Sigmoid colon (tissue), 7 donors: ENCODE measurements around the gene NR1H4. TPM values are rescaled to one million over a fixed set of nuclear protein-coding genes. Genes with fewer than 3 reads are reported as not detected.

Experiments
- DNase-seq: peaks from one replicate; pipeline ENCODE4 v3.0.0-alpha.2; 2019
- H3K27ac ChIP-seq, 4 donors: fragments of 200-600 bp; sonication (generic); one replicate each; pipeline ENCODE4 v1.5.1; 2016 to 2019; ENCODE audit warnings: mild to moderate bottlenecking in 1 of 4
- H3K27me3 ChIP-seq, 3 donors: fragments of 200-600 bp; sonication (generic); one replicate each; pipeline ENCODE4 v1.5.1; 2019; ENCODE audit warnings: mild to moderate bottlenecking in 1 of 3
- H3K36me3 ChIP-seq, 4 donors: fragments of 200-600 bp; sonication (generic); one replicate each; pipeline ENCODE4 v1.5.1; 2016 to 2019
- H3K4me1 ChIP-seq, 4 donors: fragments of 200-600 bp; sonication (generic); one replicate each; pipeline ENCODE4 v1.5.1; 2017 to 2019
- H3K4me3 ChIP-seq, 4 donors: fragments of 200-600 bp; sonication (generic); one replicate each; pipeline ENCODE4 v1.5.1; 2017 to 2019; ENCODE audit warnings: mild to moderate bottlenecking in 2 of 4, moderate library complexity in 1 of 4
- H3K9me3 ChIP-seq, 4 donors: fragments of 200-600 bp in 3 of 4; sonication (generic) in 3 of 4; one replicate each; pipeline versions ENCODE4 v1.5.1 to v1.6.1; 2013 to 2019
- EP300 ChIP-seq, 4 donors: sonication (generic); formaldehyde crosslinking; IDR thresholded peaks; one replicate each; pipeline ENCODE4 v1.6.1; 2017; ENCODE audit warnings: antibody characterized with exemption in 4 of 4
- POLR2A ChIP-seq, 2 donors: fragments of 450-650 bp; IDR thresholded peaks; one replicate each; pipeline ENCODE4 v1.6.1; 2016; ENCODE audit warnings: antibody characterized with exemption in 2 of 2, mild to moderate bottlenecking in 2 of 2, moderate library complexity in 2 of 2
- POLR2AphosphoS5 ChIP-seq, 4 donors: sonication (generic); formaldehyde crosslinking; IDR thresholded peaks; one replicate each; pipeline ENCODE4 v1.6.1; 2017; ENCODE audit warnings: antibody characterized with exemption in 4 of 4
- WGBS, 2 donors: extraction: QIAGEN DNeasy Blood & Tissue Kit; methylation state at CpG; one replicate each; pipeline ENCODE4 v1.1.7; 2013; 5-methylcytosine and 5-hydroxymethylcytosine counted together
- intact Hi-C: fragments of 100-400 bp; cut with DNase I; formaldehyde crosslinking; loops from one replicate; pipeline ENCODE4 v1.15.1; 2023
- polyA plus RNA-seq, 3 donors: library from polyadenylated mRNA; stranded (reverse); fragments of 200-250 nt; gene quantifications; one replicate each; pipeline ENCODE4 v1.2.3, GENCODE V29; 2013
- total RNA-seq, 4 donors: library from RNA; depleted of rRNA; stranded (reverse); fragments of >200 nt; gene quantifications; one replicate each; pipeline ENCODE4 v1.1.0, GENCODE V29; 2016
- TF ChIP-seq, protein P1 (sequence below), 4 experiments: fragments of 450-650 bp in 3 of 4; fragments of 200-600 bp in 1 of 4; IDR thresholded peaks; one replicate each; pipeline ENCODE4 v1.5.1; 2016 to 2019; ENCODE audit warnings: antibody characterized with exemption in 4 of 4, mild to moderate bottlenecking in 3 of 4, moderate library complexity in 2 of 4
- donor health status: healthy with polysubstance abuse.
- donor health status: Bipolar disorder and iron deficiency.
- donor health status: healthy.

The NR1H4 gene
- total and polyA plus RNA-seq, 7 donors = 4.5 to 43.9 (median 9.6) TPM; not detected in 4

DNA sequence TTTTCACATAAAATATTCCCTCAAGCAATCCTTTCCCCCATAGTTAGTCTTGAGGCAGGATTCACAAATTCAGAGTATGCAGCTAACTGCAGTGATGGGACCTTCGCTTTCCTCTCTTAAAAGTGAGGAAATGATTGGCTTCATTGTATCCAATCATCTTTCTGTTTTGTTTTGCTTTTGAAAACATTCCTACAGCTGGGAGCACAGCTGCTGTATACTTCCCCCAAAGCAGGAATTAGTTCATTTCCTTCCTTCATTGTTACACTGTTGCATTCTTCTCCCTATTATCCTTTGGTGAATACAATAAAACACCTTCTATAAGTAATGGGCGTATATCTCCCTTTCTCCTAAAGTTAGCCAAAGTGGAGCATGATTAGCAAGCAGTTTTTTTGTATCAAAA lies 90.4 kb downstream of the NR1H4 start:
- no peaks in the 10 kb centered on the region for H3K4me1 ChIP-seq
- no peaks in the 10 kb centered on the region for H3K36me3 ChIP-seq
- WGBS, 2 donors = 60 to 70% methylated on average over 2 of the region's 2 CpGs
- no peaks in the 10 kb centered on the region for H3K27me3 ChIP-seq
- DNase-seq = no peak
- intact Hi-C loops = no loop called here
- TF ChIP-seq POLR2A (IDR thresholded peaks at IDR 0.05) (no peak), EP300 (IDR thresholded peaks at IDR 0.05) (no peak), POLR2AphosphoS5 (IDR thresholded peaks at IDR 0.05) (no peak)
- TF ChIP-seq, protein P1, sequence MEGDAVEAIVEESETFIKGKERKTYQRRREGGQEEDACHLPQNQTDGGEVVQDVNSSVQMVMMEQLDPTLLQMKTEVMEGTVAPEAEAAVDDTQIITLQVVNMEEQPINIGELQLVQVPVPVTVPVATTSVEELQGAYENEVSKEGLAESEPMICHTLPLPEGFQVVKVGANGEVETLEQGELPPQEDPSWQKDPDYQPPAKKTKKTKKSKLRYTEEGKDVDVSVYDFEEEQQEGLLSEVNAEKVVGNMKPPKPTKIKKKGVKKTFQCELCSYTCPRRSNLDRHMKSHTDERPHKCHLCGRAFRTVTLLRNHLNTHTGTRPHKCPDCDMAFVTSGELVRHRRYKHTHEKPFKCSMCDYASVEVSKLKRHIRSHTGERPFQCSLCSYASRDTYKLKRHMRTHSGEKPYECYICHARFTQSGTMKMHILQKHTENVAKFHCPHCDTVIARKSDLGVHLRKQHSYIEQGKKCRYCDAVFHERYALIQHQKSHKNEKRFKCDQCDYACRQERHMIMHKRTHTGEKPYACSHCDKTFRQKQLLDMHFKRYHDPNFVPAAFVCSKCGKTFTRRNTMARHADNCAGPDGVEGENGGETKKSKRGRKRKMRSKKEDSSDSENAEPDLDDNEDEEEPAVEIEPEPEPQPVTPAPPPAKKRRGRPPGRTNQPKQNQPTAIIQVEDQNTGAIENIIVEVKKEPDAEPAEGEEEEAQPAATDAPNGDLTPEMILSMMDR (IDR thresholded peaks at IDR 0.05) = no peak
- no peaks in the 10 kb centered on the region for H3K9me3 ChIP-seq
- H3K27ac ChIP-seq = no peak overlapping the region
- no peak overlapping the region for H3K4me3 ChIP-seq

DNA sequence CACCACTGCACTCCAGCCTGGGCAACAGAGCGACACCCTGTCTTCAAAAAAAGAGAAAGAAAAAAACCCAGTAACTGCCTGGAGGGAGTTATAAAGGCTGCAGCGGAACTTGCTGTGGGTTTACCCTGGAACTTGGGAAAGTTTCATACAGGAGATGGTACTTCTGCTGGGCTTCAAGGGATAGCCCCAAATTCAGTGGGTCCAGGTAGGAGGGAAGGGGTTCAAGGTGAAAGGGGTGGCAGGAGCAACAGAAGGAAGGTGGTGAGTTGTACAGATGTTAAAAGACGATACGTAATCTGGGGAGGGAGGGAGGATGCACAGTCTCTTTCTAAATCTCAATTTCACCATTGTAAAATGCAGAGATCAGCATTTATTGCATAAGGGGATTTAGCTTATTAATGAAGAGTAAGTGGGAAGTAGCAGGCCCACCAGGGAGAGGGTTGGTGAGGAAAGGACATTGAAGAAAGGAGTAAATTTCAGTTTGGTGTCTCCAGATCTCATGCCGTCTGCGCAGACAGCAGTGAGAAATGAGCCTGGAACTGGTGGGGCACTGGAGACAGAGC lies 91.3 kb downstream of the NR1H4 start:
- WGBS, 2 donors = 87 to 96% methylated on average over 6 of the region's 6 CpGs
- H3K36me3 ChIP-seq = no peaks in the 10 kb centered on the region
- no peak overlapping the region for H3K27ac ChIP-seq
- DNase-seq = no peak
- intact Hi-C loops = no loop called here
- TF ChIP-seq, protein P1 (IDR thresholded peaks at IDR 0.05) = no peak
- TF ChIP-seq POLR2A (IDR thresholded peaks at IDR 0.05) = no peak
- no peak for TF ChIP-seq POLR2AphosphoS5 (IDR thresholded peaks at IDR 0.05)
- no peaks in the 10 kb centered on the region for H3K27me3 ChIP-seq
- no peaks in the 10 kb centered on the region for H3K4me1 ChIP-seq
- no peaks in the 10 kb centered on the region for H3K9me3 ChIP-seq
- no peak overlapping the region for H3K4me3 ChIP-seq

DNA sequence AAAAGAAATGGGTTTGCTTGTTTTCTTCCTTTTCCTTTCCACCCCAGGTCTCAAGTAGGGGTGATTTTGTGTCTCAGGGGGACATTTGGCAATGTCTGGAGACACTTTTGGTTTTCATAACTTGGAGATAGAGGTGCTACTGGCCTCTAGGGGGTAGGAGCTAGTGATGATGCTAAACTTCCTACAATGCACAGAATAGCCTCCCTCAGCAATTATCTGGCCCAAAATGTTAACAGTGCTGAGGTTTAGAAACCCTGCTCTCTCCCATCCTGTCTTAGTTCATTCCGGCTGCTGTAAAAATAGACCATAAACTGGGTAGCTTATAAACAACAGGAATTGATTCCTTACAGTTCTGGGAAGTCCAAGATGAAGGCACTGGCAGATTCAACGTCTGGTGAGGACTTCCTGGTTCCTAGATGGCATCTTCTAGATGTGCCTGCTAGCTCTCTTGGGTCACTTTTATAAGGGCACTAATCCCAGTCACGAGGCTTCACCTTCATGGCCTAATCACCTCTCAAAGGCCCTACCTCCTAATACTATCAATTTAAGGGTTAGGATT lies 92.4 kb downstream of the NR1H4 start:
- H3K36me3 ChIP-seq = no peaks in the 10 kb centered on the region
- no peaks in the 10 kb centered on the region for H3K9me3 ChIP-seq
- WGBS, 2 donors = 41 to 61% methylated on average over 3 of the region's 3 CpGs
- DNase-seq = no peak
- H3K4me1 ChIP-seq = no peaks in the 10 kb centered on the region
- H3K4me3 ChIP-seq = no peak overlapping the region
- no peak overlapping the region for H3K27ac ChIP-seq
- intact Hi-C loops = no loop called here
- TF ChIP-seq POLR2A (IDR thresholded peaks at IDR 0.05) (no peak), EP300 (IDR thresholded peaks at IDR 0.05) (no peak), POLR2AphosphoS5 (IDR thresholded peaks at IDR 0.05) (no peak)
- TF ChIP-seq, protein P1 (IDR thresholded peaks at IDR 0.05) = no peak
- H3K27me3 ChIP-seq = no peaks in the 10 kb centered on the region

DNA sequence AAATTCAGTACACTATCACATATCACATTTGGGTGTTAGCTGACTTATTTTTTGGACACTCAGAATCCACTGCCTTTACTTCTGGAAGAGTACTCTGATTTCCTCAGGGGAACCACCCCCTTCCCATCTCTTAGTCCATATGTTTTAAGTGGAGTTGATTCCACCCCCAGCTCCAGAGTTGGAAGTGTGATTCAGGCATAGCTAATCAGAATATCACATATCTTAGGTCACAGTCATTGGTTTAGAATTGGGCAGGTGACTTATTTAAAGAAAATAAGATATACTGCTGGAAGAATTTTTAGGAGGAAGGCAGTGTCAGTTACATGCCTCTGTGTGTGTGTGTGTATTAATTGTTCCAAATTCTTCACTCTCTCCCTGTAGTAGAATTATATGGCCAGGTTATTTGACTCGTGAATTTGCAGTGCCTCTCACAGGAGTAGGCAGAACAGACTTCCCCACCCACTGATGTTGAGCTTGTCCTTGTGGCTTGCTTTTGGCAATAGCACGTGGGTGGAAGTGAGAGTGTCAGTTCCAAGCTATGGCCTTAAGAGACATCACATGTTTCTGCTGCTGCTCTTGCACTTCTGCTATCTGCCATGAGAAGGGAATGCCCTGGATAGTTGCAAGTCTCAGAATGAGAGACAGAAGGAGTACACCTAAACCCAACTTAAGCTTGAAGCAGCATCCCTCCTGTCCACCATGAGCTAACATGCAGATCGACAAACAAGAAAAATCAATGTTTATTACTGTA lies 93.4 kb downstream of the NR1H4 start:
- Histone ChIP-seq H3K4me3 (no peak overlapping the region), H3K4me1 (no peaks in the 10 kb centered on the region), H3K27ac (no peak overlapping the region), H3K9me3 (no peaks in the 10 kb centered on the region), H3K36me3 (no peaks in the 10 kb centered on the region), H3K27me3 (no peaks in the 10 kb centered on the region)
- WGBS, 2 donors = 38 to 41% methylated on average over 3 of the region's 3 CpGs
- intact Hi-C loops = no loop called here
- DNase-seq = no peak
- no peak for TF ChIP-seq POLR2AphosphoS5 (IDR thresholded peaks at IDR 0.05)
- TF ChIP-seq, protein P1 (IDR thresholded peaks at IDR 0.05) = no peak
- no peak for TF ChIP-seq EP300 (IDR thresholded peaks at IDR 0.05)
- TF ChIP-seq POLR2A (IDR thresholded peaks at IDR 0.05) = no peak
